HL-60 (cell line): Measurements from ENCODE around the gene HCN2.

ENCODE experiments used
- CTCF ChIP-seq: IDR thresholded peaks from one replicate; pipeline ENCODE4 v1.5.1; 2011; ENCODE audit warnings: low read length, control low read depth, inconsistent platforms; ENCODE audit not compliant: insufficient read depth
- GABPA ChIP-seq: IDR thresholded peaks from 2 replicates; pipeline ENCODE4 v1.6.1; 2012; ENCODE audit warnings: low read depth
- REST ChIP-seq: IDR thresholded peaks from 2 replicates; pipeline ENCODE4 v1.6.1; 2012; ENCODE audit warnings: low read depth; ENCODE audit not compliant: insufficient replicate concordance

- TF ChIP-seq CTCF (no peak), REST (no peak), GABPA (no peak)
Measured at GRCh38 chr19:596263-596655, 6.6 kb downstream of the HCN2 start.
